ENCODE results near the gene ARID5A. TPM values are rescaled to one million over a fixed set of nuclear protein-coding genes. Genes with fewer than 3 reads are reported as not detected.

Gene ARID5A
- total and polyA plus RNA-seq, 10 of the 15 experiments (the other 5 are each of a cell fraction or from before 2014, with no cell fraction given): 0.76 to 87.1 (median 37.6) TPM

- TF ChIP-seq, protein P1, sequence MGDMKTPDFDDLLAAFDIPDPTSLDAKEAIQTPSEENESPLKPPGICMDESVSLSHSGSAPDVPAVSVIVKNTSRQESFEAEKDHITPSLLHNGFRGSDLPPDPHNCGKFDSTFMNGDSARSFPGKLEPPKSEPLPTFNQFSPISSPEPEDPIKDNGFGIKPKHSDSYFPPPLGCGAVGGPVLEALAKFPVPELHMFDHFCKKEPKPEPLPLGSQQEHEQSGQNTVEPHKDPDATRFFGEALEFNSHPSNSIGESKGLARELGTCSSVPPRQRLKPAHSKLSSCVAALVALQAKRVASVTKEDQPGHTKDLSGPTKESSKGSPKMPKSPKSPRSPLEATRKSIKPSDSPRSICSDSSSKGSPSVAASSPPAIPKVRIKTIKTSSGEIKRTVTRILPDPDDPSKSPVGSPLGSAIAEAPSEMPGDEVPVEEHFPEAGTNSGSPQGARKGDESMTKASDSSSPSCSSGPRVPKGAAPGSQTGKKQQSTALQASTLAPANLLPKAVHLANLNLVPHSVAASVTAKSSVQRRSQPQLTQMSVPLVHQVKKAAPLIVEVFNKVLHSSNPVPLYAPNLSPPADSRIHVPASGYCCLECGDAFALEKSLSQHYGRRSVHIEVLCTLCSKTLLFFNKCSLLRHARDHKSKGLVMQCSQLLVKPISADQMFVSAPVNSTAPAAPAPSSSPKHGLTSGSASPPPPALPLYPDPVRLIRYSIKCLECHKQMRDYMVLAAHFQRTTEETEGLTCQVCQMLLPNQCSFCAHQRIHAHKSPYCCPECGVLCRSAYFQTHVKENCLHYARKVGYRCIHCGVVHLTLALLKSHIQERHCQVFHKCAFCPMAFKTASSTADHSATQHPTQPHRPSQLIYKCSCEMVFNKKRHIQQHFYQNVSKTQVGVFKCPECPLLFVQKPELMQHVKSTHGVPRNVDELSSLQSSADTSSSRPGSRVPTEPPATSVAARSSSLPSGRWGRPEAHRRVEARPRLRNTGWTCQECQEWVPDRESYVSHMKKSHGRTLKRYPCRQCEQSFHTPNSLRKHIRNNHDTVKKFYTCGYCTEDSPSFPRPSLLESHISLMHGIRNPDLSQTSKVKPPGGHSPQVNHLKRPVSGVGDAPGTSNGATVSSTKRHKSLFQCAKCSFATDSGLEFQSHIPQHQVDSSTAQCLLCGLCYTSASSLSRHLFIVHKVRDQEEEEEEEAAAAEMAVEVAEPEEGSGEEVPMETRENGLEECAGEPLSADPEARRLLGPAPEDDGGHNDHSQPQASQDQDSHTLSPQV (IDR thresholded peaks at IDR 0.05): 0 out of 2 replicates have a peak, but pooled peaks have one; percentile 71
- TF ChIP-seq RUNX3 (IDR thresholded peaks at IDR 0.05; ENCODE audit: low read length): peak; percentile 68
Measured at GRCh38 chr2:96507957-96508520, 28.5 kb upstream of the ARID5A start (continued).

DNA sequence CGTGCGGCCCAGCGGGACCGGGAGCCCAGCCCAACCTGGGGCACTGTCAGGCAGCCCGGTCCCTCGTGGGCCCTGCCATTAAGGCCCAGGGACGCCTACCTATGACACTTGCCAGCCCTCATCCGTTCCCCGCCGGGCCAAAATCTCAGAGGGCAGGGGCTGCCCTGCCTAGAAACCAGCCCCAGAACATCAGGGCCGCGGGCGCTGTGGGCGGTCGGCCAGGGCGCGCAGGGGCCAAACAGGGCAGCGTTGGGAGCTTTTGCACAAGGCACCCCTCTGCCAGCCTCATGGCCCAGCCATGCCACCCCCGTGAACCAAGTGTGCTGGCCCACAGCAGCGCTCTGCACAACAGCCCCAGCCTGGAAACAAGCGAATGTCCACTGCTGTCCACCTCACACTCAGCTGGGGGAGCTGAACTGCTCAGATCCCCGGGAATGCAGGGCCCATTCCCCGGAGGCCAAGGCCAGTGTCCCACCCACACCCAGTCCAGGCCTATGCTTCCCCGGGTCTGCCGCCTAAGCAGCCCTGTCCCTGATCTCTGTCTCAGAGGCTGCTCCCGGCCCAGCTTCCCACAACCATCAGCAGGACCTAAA, 27.9 kb upstream of the ARID5A start:
- 55% methylated on average over 23 of the region's 26 CpGs for WGBS (ENCODE audit: insufficient coverage, insufficient replicate concordance, low lambda C conversion rate, missing lambda C conversion rate)
- peak overlapping the region; percentile 85 for H3K4me2 ChIP-seq (ENCODE audit: control insufficient read depth, insufficient read depth)
- intact Hi-C loops (cut with micrococcal nuclease; ENCODE audit: unreplicated experiment): loop anchor here (1.0 kb wide), 3 partner anchors 38 to 101 kb away; no protein-coding TSS in a partner anchor
- TF ChIP-seq JUNB (IDR thresholded peaks at IDR 0.05) (no peak), REST (IDR thresholded peaks at IDR 0.05; ENCODE audit: low read depth, low read length) (no peak), NR2C2 (IDR thresholded peaks at IDR 0.05; ENCODE audit: borderline replicate concordance, control insufficient read depth, insufficient read length, low read depth) (no peak), DPF2 (IDR thresholded peaks at IDR 0.05) (no peak), BACH1 (IDR thresholded peaks at IDR 0.05; ENCODE audit: borderline replicate concordance) (no peak), NFXL1 (IDR thresholded peaks at IDR 0.05; ENCODE audit: borderline replicate concordance) (no peak), POLR2AphosphoS5 (IDR thresholded peaks at IDR 0.05; ENCODE audit: low read length) (no peak), SUZ12 (IDR thresholded peaks at IDR 0.05; ENCODE audit: unreplicated experiment) (no peak), CEBPB (IDR thresholded peaks at IDR 0.05; ENCODE audit: borderline replicate concordance in 1 of 2, low read depth in 2 of 2, low read length in 2 of 2) (no peak), NRF1 (conservative IDR thresholded peaks at IDR 0.05; ENCODE audit: low read depth, low read length) (no peak), MEF2B (IDR thresholded peaks at IDR 0.05; ENCODE audit: partially characterized antibody, poor library complexity, severe bottlenecking) (no peak), ZNF217 (IDR thresholded peaks at IDR 0.05) (no peak)

More for the DNA sequence above, 27.9 kb upstream of the ARID5A start:
- Histone ChIP-seq H3K36me3 (ENCODE audit: control insufficient read depth in 2 of 2, insufficient read depth in 2 of 2, low read length in 1 of 2) (no peaks in the 10 kb centered on the region), H3K4me3 (no peak overlapping the region), H3K4me1 (ENCODE audit: control insufficient read depth, insufficient read depth, low read length) (peaks cover 21% of the 10 kb centered on the region), H4K20me1 (ENCODE audit: control insufficient read depth, insufficient read depth) (no peaks in the 10 kb centered on the region), H3K79me2 (ENCODE audit: control insufficient read depth, insufficient read depth, low read length) (no peaks in the 10 kb centered on the region), H2AFZ (ENCODE audit: control insufficient read depth, low read depth, low read length) (peak overlapping the region; percentile 59; the same call in 1 of the 2 replicates), H3K9me3 (replicated peaks; ENCODE audit: control insufficient read depth, insufficient read depth, low read length) (no peaks in the 10 kb centered on the region), H3K27ac (ENCODE audit: control insufficient read depth, insufficient read depth) (no peak overlapping the region), H3K9ac (ENCODE audit: control insufficient read depth, insufficient read depth, low read length) (no peak overlapping the region), H3K27me3 (replicated peaks in 1 of 2; ENCODE audit: control insufficient read depth in 2 of 2, insufficient read depth in 2 of 2, low read length in 1 of 2) (no peaks in the 10 kb centered on the region)
- CTCF ChIA-PET: interaction anchor here (0.6 to 13.0 kb wide), 28 partner anchors 10 to 979 kb away, joined by 3 to 307 read pairs (median 8); no protein-coding TSS in a partner anchor
- SMC1A ChIA-PET (ENCODE audit: uncharacterized antibody, unreplicated experiment): interaction anchor here (0.6 to 8.1 kb wide), 16 partner anchors 10 to 379 kb away, joined by 3 to 123 read pairs (median 4); partner anchors contain the start of gene ASTL
- ATAC-seq (peak; percentile 5; the same call in 2 of the 3 replicates), DNase-seq (ENCODE audit: low read depth, low spot score) (no peak), FAIRE-seq (no peak)
- BruUV-seq (replicated peaks): no TSS peak
- in situ Hi-C loops (cut with MboI): loop anchor here (5.0 kb wide), 2 partner anchors 36 to 101 kb away; no protein-coding TSS in a partner anchor
- POLR2A ChIA-PET: interaction anchor here (0.5 to 1.5 kb wide), 4 partner anchors 13 to 101 kb away, joined by 3 read pairs; no protein-coding TSS in a partner anchor
- RAD21 ChIA-PET (ENCODE audit: unreplicated experiment): interaction anchor here (0.8 to 9.9 kb wide), 17 partner anchors 12 to 516 kb away, joined by 3 to 144 read pairs (median 6); partner anchors contain the start of gene ITPRIPL1

All from GM12878 (cell line).